Ovary (tissue), 3 donors: ENCODE results near the gene C1orf53.

Source experiments
- POLR2A ChIP-seq: fragments of 450-650 bp; IDR thresholded peaks from one replicate; pipeline ENCODE4 v1.6.1; 2017; ENCODE audit warnings: antibody characterized with exemption, mild to moderate bottlenecking, moderate library complexity
- TF ChIP-seq, protein P1 (sequence below), 3 donors: fragments of 450-650 bp in 2 of 3; fragments of 200-600 bp in 1 of 3; IDR thresholded peaks; one replicate each; pipeline versions ENCODE4 v1.5.1 to v1.8.0; 2016 to 2022; ENCODE audit warnings: antibody characterized with exemption in 3 of 3, mild to moderate bottlenecking in 1 of 3
- donor health status: DM: no; HTN: no; CAD: no.

DNA sequence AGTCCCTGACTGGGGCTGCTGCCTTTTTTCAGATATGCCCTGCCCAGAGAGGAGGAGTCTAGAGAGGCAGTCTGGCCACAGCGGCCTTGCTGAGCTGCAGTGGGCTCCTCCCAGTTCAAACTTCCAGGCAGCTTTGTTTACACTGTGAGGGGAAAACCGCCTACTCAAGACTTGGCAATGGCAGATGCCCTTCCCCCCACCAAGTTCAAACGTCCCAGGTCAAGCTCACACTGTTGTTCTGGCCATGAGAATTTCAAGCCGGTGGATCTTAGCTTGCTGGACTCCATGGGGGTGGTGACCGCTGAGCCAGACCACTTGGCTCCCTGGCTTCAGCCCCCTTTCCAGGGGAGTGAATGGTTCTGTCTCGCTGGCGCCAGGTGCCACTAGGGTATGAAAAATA lies 18.3 kb upstream of the C1orf53 start:
- TF ChIP-seq, protein P1, sequence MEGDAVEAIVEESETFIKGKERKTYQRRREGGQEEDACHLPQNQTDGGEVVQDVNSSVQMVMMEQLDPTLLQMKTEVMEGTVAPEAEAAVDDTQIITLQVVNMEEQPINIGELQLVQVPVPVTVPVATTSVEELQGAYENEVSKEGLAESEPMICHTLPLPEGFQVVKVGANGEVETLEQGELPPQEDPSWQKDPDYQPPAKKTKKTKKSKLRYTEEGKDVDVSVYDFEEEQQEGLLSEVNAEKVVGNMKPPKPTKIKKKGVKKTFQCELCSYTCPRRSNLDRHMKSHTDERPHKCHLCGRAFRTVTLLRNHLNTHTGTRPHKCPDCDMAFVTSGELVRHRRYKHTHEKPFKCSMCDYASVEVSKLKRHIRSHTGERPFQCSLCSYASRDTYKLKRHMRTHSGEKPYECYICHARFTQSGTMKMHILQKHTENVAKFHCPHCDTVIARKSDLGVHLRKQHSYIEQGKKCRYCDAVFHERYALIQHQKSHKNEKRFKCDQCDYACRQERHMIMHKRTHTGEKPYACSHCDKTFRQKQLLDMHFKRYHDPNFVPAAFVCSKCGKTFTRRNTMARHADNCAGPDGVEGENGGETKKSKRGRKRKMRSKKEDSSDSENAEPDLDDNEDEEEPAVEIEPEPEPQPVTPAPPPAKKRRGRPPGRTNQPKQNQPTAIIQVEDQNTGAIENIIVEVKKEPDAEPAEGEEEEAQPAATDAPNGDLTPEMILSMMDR (IDR thresholded peaks at IDR 0.05), result no peak
- TF ChIP-seq POLR2A, result no peak
